ENCODE results near the gene SMU1.

The SMU1 gene

GRCh38 chr9:33076046-33077004 is at the start of gene SMU1:
TSS of gene SMU1 (minus strand) at chr9:33076674. CDS start at chr9:33076608, 66 bp downstream.
- peak within 1 kb of the TSS; percentile 88 for H3K27ac ChIP-seq
- TF ChIP-seq, protein P1, sequence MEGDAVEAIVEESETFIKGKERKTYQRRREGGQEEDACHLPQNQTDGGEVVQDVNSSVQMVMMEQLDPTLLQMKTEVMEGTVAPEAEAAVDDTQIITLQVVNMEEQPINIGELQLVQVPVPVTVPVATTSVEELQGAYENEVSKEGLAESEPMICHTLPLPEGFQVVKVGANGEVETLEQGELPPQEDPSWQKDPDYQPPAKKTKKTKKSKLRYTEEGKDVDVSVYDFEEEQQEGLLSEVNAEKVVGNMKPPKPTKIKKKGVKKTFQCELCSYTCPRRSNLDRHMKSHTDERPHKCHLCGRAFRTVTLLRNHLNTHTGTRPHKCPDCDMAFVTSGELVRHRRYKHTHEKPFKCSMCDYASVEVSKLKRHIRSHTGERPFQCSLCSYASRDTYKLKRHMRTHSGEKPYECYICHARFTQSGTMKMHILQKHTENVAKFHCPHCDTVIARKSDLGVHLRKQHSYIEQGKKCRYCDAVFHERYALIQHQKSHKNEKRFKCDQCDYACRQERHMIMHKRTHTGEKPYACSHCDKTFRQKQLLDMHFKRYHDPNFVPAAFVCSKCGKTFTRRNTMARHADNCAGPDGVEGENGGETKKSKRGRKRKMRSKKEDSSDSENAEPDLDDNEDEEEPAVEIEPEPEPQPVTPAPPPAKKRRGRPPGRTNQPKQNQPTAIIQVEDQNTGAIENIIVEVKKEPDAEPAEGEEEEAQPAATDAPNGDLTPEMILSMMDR (IDR thresholded peaks at IDR 0.05) = no peak
- TF ChIP-seq ZFX (IDR thresholded peaks at IDR 0.05; ENCODE audit: borderline replicate concordance) = no peak

- no peak for TF ChIP-seq ZFX (IDR thresholded peaks at IDR 0.05; ENCODE audit: borderline replicate concordance)
- TF ChIP-seq, protein P1 (IDR thresholded peaks at IDR 0.05) = no peak
- no peak overlapping the region for H3K27ac ChIP-seq
Observed at GRCh38 chr9:33125461-33125860, 49.0 kb upstream of the SMU1 start.

DNA sequence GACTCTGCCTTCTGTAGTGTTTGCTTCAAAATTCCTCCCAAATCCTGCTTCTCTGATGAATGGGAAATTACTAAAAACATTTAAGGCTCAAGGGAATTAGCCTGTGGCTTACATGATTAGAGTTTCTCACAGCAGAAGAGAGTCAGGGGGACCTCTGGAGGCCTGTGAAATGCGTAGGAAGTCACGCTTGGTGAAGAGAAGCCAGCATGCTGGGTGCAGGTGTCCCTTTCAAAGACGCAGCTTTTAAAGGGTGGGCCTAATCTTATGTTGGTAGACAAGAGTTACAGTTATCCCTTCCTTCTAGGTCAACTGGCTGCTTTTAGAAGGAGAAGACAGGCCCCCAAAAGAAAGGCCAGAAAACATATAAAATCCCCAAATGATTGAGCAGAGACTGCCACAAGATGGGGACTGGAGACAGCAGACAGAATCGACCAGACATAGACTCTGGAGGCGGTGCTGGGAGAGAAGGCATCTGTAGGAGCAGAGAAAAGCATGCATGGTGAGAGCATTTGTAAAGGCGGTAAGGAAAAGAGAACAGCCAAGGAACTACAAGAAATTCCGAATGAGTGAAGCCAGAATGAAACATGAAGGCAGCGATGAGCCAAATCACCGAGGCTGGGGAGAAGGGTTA is 48.4 kb upstream of the SMU1 start:
- TF ChIP-seq, protein P1 (IDR thresholded peaks at IDR 0.05) = no peak
- no peak for TF ChIP-seq ZFX (IDR thresholded peaks at IDR 0.05; ENCODE audit: borderline replicate concordance)
- no peak overlapping the region for H3K27ac ChIP-seq

GRCh38 chr9:33124046-33124445 is 47.6 kb upstream of the SMU1 start:
- no peak for TF ChIP-seq ZFX (IDR thresholded peaks at IDR 0.05; ENCODE audit: borderline replicate concordance)
- TF ChIP-seq, protein P1 (IDR thresholded peaks at IDR 0.05) = no peak
- no peak overlapping the region for H3K27ac ChIP-seq

DNA sequence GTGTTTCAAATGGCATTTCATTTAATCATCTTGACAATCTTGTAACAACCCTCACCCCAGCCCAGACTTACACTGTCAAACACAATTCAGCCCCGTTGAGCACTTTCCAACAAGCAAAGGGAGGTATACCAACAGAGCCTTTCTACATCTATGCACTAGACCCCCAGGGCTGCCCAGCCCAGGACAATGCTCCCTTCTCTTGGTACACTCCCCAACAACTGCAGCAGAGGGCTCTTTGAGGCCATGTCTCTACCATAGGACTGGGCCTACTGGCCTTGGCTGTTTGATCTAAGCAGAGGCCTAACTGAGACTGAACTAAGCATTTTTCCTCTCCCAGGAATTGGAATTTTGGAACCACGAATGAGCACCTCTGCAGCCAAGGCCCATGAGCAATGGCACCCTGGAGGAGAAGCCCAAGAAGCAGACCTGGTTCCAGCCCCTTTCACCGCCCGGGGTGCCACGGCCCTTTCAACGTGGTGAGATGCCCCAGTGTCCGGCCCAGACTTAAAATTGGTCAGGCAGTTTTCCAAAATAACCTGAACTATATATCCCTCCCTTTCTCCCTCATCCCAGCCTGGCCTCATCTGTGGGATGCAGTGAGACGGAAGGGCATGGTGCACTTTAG is 47.0 kb upstream of the SMU1 start:
- TF ChIP-seq, protein P1 (IDR thresholded peaks at IDR 0.05) = no peak
- no peak for TF ChIP-seq ZFX (IDR thresholded peaks at IDR 0.05; ENCODE audit: borderline replicate concordance)
- H3K27ac ChIP-seq = no peak overlapping the region

DNA sequence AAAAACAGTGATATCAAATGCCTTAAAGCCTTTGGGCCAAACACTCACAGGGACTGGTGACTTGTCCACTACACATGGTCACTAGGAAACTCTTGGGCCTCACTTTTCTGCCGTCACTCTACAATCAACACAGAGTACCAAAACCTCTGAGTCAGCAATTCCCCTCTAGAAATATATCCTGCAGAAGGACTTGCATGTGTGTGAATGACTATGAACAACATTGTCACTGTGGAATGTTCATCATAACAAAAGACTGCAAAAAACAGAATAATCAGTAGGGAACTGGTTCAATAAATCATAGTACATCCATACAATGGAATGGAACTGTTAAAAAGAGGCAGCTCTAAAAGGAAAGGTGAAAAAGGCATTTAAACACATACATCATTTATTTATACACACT is 44.1 kb upstream of the SMU1 start:
- TF ChIP-seq, protein P1 (IDR thresholded peaks at IDR 0.05) = no peak
- no peak for TF ChIP-seq ZFX (IDR thresholded peaks at IDR 0.05; ENCODE audit: borderline replicate concordance)
- H3K27ac ChIP-seq = no peak overlapping the region

Measured in 22Rv1 (cell line).